ENCODE measurements around the gene CHFR.
A peak's percentile ranks its signal among the peaks of the same experiment; 100 is the strongest.
"Not testable (repeated sequence)": the region's sequence is repeated elsewhere in the genome, so short reads cannot be mapped to it uniquely, and the experiment has no call there.

The CHFR gene

DNA sequence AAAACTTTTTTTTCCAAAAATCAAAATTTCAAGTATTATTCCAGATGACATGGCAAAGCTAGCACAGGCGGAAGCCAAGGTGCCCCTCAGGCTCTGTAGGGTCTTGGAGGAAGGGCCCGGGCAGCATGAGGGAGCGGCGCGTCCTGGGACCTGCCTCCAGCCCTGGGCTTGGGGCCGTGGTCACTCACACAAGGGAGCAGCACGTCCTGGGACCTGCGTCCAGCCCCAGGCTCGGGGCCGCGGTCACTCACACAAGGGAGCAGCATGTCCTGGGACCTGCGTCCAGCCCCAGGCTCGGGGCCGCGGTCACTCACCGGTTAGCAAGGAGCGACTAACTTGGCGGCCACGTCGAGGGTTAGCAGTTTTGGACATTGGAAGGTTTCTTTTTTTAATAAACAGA is 46.9 kb downstream of the CHFR start:
- Mint-ChIP-seq H3K27ac (no peak overlapping the region), H3K27me3 (no peaks in the 10 kb centered on the region), H3K36me3 (peaks cover 48 to 60% of the 10 kb centered on the region in 2 donors), H3K4me1 (peaks cover 0 to 7% of the 10 kb centered on the region in 2 donors), H3K4me3 (no peak overlapping the region), H3K9me3 (no peaks in the 10 kb centered on the region)
- no peak for ATAC-seq (replicated peaks)
- DNase-seq, result no peak

DNA sequence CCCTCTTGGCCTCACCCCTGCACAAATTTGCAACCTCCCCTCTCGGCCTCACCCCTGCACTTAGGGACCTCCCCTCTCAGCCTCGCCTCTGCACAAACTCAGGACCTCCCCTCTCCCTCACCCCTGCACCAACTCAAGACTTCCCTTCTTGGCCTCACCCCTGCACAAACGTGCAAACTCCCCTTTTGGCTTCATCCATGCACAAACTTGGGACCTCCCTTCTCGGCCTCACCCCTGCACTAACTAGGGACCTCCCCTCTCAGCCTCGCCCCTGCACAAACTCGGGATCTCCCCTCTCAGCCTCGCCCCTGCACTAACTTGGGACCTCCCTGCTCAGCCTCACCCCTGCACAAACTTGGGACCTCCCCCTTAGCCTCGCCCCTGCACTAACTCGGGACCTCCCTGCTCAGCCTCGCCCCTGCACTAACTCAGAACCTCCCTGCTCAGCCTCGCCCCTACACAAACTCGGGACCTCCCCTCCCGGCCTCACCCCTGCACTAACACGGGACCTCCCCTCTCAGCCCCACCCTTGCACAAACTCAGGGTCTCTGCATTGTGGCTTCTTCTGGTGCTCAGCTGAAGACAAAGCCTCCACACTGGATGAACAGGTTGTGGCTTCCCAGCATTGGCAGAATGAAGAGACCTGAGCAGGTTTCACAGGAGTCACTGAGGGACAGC is 47.7 kb downstream of the CHFR start:
- DNase-seq (no peak), ATAC-seq (replicated peaks) (no peak)
- Mint-ChIP-seq H3K9me3 (no peaks in the 10 kb centered on the region), H3K27ac (no peak overlapping the region), H3K27me3 (no peaks in the 10 kb centered on the region), H3K4me1 (peaks cover 4 to 7% of the 10 kb centered on the region in 2 donors), H3K4me3 (peak overlapping the region in 1 of 2 donors; percentile 29), H3K36me3 (peaks cover 56 to 65% of the 10 kb centered on the region in 2 donors)

DNA sequence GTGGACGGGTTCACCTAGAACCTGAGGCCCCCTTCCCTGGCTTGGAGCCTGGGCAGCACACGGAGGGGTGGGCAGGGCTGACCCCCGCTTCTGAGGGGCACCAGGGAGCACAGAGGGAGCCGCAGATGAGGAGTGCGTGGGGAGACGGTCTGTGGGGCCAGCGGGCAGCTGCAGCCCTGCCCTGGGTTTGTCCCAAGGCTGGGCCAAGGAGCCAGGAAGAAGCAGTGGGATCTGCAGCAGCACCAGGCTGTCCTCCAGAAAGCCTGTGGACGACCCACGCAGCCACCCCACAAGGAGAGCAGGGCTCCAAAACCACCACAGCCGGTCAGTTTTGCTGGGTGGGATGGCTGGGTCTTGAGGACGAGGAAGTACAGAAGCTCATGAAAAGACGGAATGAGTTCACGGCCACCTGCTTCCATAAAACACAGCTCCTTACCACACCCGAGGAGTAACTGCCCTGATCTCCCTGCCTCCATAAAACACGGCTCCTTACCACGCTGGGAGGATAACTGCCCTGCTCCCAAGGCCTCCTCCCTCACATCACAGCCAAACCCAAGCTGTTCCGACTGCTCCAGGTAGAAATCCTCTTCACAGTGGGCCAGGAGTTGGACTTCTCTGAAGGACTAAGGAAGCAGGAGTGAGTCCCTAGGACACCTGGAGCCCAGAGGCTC is 48.9 kb downstream of the CHFR start:
- peaks cover 61 to 68% of the 10 kb centered on the region in 2 donors for H3K36me3 Mint-ChIP-seq
- no peak for DNase-seq
- H3K4me1 Mint-ChIP-seq, result peaks cover 7 to 15% of the 10 kb centered on the region in 2 donors
- no peak overlapping the region for H3K4me3 Mint-ChIP-seq
- no peaks in the 10 kb centered on the region for H3K27me3 Mint-ChIP-seq
- H3K27ac Mint-ChIP-seq, result no peak overlapping the region
- peak in 1 of 2 donors; percentile 7 for ATAC-seq (replicated peaks)
- no peaks in the 10 kb centered on the region for H3K9me3 Mint-ChIP-seq

DNA sequence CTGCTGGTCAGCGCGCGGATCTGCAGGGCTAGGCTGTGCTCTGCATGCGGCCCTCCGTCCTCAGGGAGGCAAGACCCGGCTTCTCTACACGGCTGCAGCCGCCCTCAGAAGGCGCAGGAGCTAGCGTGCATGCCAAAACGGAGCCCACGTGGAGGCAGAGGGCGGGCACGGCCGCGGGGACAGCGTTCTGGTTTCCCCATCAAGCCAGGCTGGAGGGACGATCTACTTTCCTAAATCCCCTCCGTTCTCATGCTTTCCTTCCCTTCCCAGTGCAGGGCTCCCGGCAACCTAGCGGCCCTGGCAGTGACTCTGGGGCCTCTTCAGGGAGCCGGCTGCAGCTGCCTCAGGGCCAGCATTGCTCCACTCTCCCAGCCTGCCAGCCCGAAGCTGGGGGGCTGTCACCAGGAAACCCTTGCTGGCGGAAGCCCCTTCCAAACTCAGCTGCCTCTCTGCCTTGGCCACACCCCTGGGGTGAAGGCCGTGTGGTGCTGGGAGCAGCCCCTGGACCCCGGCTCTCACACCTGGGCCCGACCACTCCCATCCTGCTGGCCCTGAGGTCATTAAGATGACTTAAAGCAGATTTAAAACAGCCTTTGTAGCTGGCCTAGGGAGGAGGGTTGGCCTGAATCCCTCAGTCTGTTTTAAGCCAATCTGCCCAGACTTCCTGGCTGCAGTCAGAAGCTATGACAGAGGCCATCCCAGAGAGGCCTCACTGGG is 49.6 kb downstream of the CHFR start:
- no peak overlapping the region for H3K4me3 Mint-ChIP-seq
- ATAC-seq (replicated peaks), result peak; percentile 16 to 21
- H3K27me3 Mint-ChIP-seq, result no peaks in the 10 kb centered on the region
- H3K36me3 Mint-ChIP-seq, result peaks cover 66 to 71% of the 10 kb centered on the region in 2 donors
- H3K4me1 Mint-ChIP-seq, result peaks cover 7 to 15% of the 10 kb centered on the region in 2 donors
- no peak overlapping the region for H3K27ac Mint-ChIP-seq
- no peak for DNase-seq
- no peaks in the 10 kb centered on the region for H3K9me3 Mint-ChIP-seq

GRCh38 chr12:132836795-132837331 is 50.5 kb downstream of the CHFR start:
- Mint-ChIP-seq H3K27me3 (no peaks in the 10 kb centered on the region), H3K27ac (no peak overlapping the region), H3K9me3 (no peaks in the 10 kb centered on the region), H3K36me3 (peaks cover 64 to 69% of the 10 kb centered on the region in 2 donors), H3K4me3 (no peak overlapping the region), H3K4me1 (peaks cover 7 to 15% of the 10 kb centered on the region in 2 donors)
- no peak for DNase-seq
- no peak for ATAC-seq (replicated peaks)

DNA sequence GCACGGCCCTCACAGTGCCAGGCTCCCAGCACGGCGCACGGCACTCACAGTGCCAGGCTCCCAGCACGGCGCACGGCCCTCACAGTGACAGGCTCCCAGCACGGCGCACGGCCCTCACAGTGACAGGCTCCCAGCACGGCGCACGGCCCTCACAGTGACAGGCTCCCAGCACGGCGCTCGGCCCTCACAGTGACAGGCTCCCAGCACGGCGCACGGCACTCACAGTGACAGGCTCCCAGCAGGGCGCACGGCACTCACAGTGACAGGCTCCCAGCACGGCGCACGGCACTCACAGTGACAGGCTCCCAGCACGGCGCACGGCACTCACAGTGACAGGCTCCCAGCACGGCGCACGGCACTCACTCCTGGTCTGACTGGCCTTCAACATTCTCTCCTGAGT is 51.2 kb downstream of the CHFR start:
- H3K4me1 Mint-ChIP-seq, result peaks cover 7 to 15% of the 10 kb centered on the region in 2 donors
- not testable (repeated sequence) for ATAC-seq (replicated peaks); H3K27me3 Mint-ChIP-seq; DNase-seq; H3K27ac Mint-ChIP-seq; H3K9me3 Mint-ChIP-seq; H3K4me3 Mint-ChIP-seq
- peaks cover 63 to 68% of the 10 kb centered on the region in 2 donors for H3K36me3 Mint-ChIP-seq

DNA sequence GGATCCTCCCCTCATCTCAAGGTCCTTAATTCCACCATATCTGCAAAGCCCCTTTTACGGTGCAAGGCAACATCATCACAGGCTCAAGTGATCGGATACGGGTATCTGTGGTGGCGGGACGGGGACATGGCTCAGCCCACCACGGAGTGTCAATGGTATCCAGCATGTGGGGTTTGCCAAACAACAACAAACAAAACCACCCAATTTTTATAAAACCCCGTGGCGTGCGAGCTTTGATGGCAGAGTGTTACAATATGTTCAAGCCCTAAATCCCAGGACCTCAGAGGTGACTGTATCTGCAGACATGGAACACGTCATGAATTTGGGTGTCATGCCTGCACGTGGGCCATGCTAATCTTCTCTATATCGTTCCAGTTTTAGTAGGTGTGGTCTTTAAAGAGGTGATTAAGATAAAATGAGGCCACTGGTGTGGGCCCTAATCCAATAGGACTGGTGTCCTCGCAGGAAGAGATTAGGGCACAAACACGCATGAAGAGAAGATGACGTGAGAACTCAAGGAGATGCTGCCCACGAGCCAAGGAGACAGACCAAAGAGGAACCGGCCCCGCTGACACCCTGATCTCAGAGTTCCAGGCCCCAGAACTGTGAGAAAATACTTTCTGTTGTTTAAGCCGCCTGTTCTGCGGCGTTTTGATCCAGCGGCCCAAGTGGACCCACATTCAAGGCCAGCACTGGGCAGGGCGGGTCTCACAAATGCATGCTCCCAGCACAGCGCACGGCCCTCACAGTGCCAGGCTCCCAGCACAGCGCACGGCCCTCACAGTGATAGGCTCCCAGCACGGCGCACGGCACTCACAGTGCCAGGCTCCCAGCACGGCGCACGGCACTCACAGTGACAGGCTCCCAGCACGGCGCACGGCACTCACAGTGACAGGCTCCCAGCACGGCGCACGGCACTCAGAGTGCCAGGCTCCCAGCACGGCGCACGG is 52.1 kb downstream of the CHFR start:
- no peaks in the 10 kb centered on the region for H3K9me3 Mint-ChIP-seq
- no peaks in the 10 kb centered on the region for H3K27me3 Mint-ChIP-seq
- peak overlapping the region; percentile 14 for H3K27ac Mint-ChIP-seq
- H3K36me3 Mint-ChIP-seq, result peaks cover 61 to 67% of the 10 kb centered on the region in 2 donors
- no peak for DNase-seq
- ATAC-seq (replicated peaks), result no peak
- peaks cover 7 to 15% of the 10 kb centered on the region in 2 donors for H3K4me1 Mint-ChIP-seq
- H3K4me3 Mint-ChIP-seq, result no peak overlapping the region

DNA sequence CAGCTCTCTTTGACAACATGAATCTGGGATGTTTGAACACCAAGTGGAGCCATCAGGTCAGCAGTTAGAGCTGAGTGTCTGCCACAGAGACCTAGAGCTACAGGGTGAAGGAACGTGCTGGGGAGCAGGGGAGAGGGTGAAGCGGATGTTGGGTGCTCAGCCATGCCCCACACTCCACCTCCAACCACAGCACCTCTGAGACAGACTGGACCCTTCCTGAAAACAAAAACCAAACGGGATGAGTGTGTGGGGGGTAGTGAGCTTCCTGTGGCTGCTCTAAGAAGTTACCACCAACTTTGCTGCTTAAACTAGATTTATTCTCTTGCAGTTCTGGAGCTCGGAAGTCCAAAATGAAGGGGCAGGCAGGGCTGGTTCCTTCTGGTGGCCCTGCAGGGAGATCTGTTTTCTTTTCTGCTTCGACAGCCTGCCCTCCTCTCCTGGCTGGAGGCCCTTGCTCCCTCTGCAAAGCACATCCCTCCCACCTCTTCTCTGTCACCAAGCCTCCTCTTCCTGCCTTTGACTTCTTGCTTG is 53.2 kb downstream of the CHFR start:
- Mint-ChIP-seq H3K27me3 (no peaks in the 10 kb centered on the region), H3K9me3 (no peaks in the 10 kb centered on the region), H3K27ac (peak overlapping the region; percentile 56), H3K36me3 (peaks cover 51 to 56% of the 10 kb centered on the region in 2 donors), H3K4me1 (peaks cover 10 to 20% of the 10 kb centered on the region in 2 donors), H3K4me3 (no peak overlapping the region)
- ATAC-seq (replicated peaks) (no peak), DNase-seq (no peak)

DNA sequence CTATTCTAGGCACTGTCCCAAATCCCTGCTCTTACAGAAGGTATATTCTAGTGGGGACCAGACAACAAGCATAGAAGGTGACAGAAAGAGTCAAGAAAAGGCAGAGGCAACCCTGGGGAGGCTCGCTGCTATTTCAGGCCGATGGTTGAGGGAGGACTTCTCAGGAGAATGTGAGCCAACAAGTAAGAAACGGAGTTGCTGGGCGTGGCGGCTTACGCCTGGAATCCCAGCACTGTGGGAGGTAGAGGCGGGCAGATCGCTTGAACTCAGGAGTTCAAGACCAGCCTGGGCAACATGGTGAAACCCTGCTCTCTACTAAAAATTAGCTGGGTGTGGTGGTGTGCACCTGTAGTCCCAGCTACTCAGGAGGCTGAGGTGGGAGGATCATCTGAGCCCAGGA is 54.1 kb downstream of the CHFR start:
- Mint-ChIP-seq H3K9me3 (no peaks in the 10 kb centered on the region), H3K27ac (no peak overlapping the region), H3K27me3 (no peaks in the 10 kb centered on the region), H3K36me3 (peaks cover 42 to 52% of the 10 kb centered on the region in 2 donors), H3K4me1 (peaks cover 10 to 21% of the 10 kb centered on the region in 2 donors), H3K4me3 (no peak overlapping the region)
- DNase-seq, result no peak
- no peak for ATAC-seq (replicated peaks)

DNA sequence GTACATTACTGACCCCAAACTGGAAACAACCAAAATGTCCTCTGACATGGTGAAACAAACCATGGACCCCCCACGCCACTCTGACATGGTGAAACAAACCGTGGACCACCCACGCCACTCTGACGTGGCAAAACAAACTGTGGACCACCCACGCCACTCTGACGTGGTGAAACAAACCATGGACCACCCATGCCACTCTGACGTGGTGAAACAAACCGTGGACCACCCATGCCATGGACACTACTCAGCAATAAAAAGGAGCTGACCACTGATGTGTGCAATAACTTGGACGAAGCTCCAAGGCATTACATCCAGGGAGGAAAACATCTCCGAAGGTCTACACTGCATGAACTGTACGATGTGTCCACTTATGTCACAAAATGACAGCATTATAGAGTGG is 55.6 kb downstream of the CHFR start:
- no peaks in the 10 kb centered on the region for H3K27me3 Mint-ChIP-seq
- ATAC-seq (replicated peaks) (no peak), DNase-seq (no peak)
- peaks cover 47 to 59% of the 10 kb centered on the region in 2 donors for H3K36me3 Mint-ChIP-seq
- no peak overlapping the region for H3K4me3 Mint-ChIP-seq
- H3K4me1 Mint-ChIP-seq, result peaks cover 20 to 33% of the 10 kb centered on the region in 2 donors
- no peak overlapping the region for H3K27ac Mint-ChIP-seq
- no peaks in the 10 kb centered on the region for H3K9me3 Mint-ChIP-seq

GRCh38 chr12:132828706-132829534 is 58.5 kb downstream of the CHFR start, which contains the start of gene GOLGA3:
Gene GOLGA3 (minus strand): TSS chr12:132828869. CDS start chr12:132822128, 6,741 bp downstream.
- H3K27ac Mint-ChIP-seq, result peak within 1 kb of the TSS; percentile 100
- H3K36me3 Mint-ChIP-seq, result peaks cover 54 to 69% of the 10 kb centered on the region in 2 donors
- peak; percentile 90 for DNase-seq
- ATAC-seq (replicated peaks), result peak; percentile 91 to 93
- H3K9me3 Mint-ChIP-seq, result no peaks in the 10 kb centered on the region
- no peaks in the 10 kb centered on the region for H3K27me3 Mint-ChIP-seq
- peaks cover 32 to 48% of the 10 kb centered on the region in 2 donors for H3K4me1 Mint-ChIP-seq
- H3K4me3 Mint-ChIP-seq, result peak within 1 kb of the TSS; percentile 97 to 98

DNA sequence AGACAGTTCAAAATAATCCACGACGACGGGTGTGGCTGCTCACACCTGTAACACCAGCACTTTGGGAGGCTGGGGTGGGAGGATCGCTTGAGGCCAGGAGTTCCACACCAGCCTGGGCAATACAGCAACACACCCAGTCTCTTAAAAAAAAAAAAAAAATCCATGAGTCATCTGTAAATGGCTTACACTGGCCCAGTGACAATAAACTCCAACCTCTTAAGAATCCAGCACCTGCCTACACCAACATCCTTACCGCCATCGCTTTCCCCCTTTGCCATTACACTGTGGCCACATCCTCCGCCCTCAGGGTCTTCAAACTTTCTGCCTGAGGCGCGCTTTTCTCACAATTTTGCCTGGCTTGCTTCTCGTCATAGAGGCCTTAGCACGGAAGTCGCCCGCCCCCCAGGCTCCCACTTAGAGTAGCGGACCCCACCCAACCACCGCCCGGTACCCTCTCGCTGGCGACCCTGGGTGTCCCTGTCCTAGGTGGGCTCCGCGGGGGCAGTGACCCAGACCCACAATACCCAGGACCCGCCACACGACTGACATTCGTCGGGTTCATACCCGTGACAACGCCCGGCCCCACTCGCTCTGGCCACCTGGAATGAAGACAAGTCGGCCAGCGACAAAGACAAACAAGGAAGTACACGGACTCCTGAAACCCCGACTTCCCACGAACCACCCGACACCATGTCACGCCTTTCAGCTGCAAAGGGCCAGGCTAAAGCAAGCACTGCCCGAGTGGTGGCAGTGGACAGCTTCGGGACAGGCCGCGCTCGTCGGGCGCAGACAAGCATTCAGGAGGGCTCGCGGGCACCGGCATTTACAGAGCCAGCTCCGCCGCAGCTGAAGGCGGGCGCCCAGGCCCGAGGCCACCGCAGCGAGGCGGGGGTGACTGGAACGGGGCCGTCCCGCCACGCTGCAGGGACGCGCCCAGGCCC is 59.4 kb downstream of the CHFR start:
- Mint-ChIP-seq H3K27ac (peak overlapping the region; percentile 100), H3K27me3 (no peaks in the 10 kb centered on the region), H3K36me3 (peaks cover 46 to 60% of the 10 kb centered on the region in 2 donors), H3K4me3 (peak overlapping the region; percentile 97 to 98), H3K4me1 (peaks cover 30 to 54% of the 10 kb centered on the region in 2 donors), H3K9me3 (no peaks in the 10 kb centered on the region)
- DNase-seq (peak; percentile 43), ATAC-seq (replicated peaks) (peak; percentile 58 to 61)

Measured in stimulated activated naive B cell treated with anti-CD40 and anti-IgM and Interleukin-4, amounts not matched to agents 10 μg/mL and 1 μg/mL and 100 μg/mL, for 72 hours (primary cell).